ENCODE results near the gene LGALS8.

The LGALS8 gene

DNA sequence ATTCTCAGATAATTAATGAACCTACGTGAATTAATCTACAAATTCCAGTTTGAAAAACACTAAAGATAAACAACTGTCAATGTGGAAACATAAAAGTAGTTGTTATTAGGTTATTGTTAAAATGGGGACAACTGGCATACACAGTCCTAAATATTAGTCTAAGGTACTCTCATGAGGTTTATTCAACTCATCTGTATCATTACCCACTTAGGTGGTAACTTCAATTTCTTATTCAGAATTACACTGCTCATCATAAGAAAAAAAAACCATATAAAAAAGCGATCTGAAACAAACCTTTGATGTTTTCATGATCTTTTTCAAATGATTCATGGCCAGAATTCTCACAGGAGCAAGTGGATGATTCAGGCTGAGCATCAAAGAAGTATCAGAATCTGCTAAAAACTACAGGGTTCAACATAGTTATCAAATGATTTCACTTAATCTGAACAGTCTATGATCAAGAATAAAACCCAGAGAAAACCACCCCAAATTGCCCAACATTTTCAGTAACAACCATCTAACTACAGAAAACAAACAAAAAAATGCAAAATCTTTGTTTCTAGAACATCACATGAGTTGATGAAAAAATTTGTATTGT is 66.9 kb downstream of the LGALS8 start:
- no peak for DNase-seq
- no peak overlapping the region for H3K4me3 ChIP-seq (ENCODE audit: low read depth, low read length)
- in situ Hi-C loops (cut with HindIII; ENCODE audit: low pct_ligation_motif_present, low sequenced_read_pairs) = no loop called here
- no peaks in the 10 kb centered on the region for H3K27me3 ChIP-seq (replicated peaks)
- no peak for TF ChIP-seq CTCF (IDR thresholded peaks at IDR 0.05; ENCODE audit: low read depth, low read length, missing control alignments)
- H3K27ac ChIP-seq = no peak overlapping the region
- H3K36me3 ChIP-seq (replicated peaks) = peaks cover 46% of the 10 kb centered on the region

DNA sequence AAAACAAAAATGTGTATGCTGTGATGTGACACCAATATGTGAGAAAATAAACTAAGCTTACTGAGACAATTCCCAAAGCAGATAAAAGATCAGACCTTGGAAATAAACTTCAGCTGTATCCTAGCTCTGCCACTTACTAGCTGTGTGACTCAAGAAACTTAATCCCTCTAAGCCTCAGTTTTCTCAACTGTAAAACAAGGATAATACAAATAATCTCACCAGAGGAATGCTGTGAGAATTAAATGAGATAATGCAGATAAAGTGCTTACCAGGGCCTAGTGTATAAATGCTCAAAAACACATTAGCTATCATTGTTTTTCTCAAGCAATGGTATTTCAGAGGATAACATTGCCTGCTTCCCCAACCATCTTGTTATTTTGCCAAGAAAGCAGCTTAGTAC is 78.4 kb downstream of the LGALS8 start:
- TF ChIP-seq CTCF (IDR thresholded peaks at IDR 0.05; ENCODE audit: low read depth, low read length, missing control alignments) = no peak
- Histone ChIP-seq H3K4me3 (ENCODE audit: low read depth, low read length) (no peak overlapping the region), H3K27ac (no peak overlapping the region), H3K27me3 (replicated peaks) (no peaks in the 10 kb centered on the region), H3K36me3 (replicated peaks) (peaks cover 22% of the 10 kb centered on the region)
- no peak for DNase-seq
- in situ Hi-C loops (cut with HindIII; ENCODE audit: low pct_ligation_motif_present, low sequenced_read_pairs) = no loop called here
